Tibial nerve (tissue), 4 donors: ENCODE measurements around the gene VIPR2. TPM values are rescaled to one million over a fixed set of nuclear protein-coding genes. Genes with fewer than 3 reads are reported as not detected.

Experiments
- DNase-seq, 2 donors: peaks; one replicate each; pipeline ENCODE4 v3.0.0-alpha.2; 2019; ENCODE audit warnings: low spot score in 2 of 2
- H3K27ac ChIP-seq, 4 donors: fragments of 200-600 bp; sonication (generic) in 3 of 4; one replicate each; pipeline ENCODE4 v1.5.1; 2017 to 2019; ENCODE audit warnings: mild to moderate bottlenecking in 1 of 4
- H3K27me3 ChIP-seq, 2 donors: fragments of 200-600 bp; sonication (generic) in 1 of 2; one replicate each; pipeline versions ENCODE4 v1.5.1 to v1.6.0; 2017 to 2019
- H3K36me3 ChIP-seq, 3 donors: fragments of 200-600 bp; sonication (generic); one replicate each; pipeline ENCODE4 v1.5.1; 2018 to 2019
- H3K4me1 ChIP-seq, 4 donors: fragments of 200-600 bp; sonication (generic) in 3 of 4; one replicate each; pipeline ENCODE4 v1.5.1; 2017 to 2019
- H3K4me3 ChIP-seq, 4 donors: fragments of 200-600 bp; sonication (generic) in 3 of 4; one replicate each; pipeline ENCODE4 v1.5.1; 2017 to 2019; ENCODE audit warnings: mild to moderate bottlenecking in 1 of 4, moderate library complexity in 1 of 4
- H3K9me3 ChIP-seq, 4 donors: fragments of 200-600 bp; sonication (generic) in 3 of 4; one replicate each; pipeline ENCODE4 v1.5.1; 2017 to 2019
- EP300 ChIP-seq, 2 donors: sonication (generic); formaldehyde crosslinking; IDR thresholded peaks; one replicate each; pipeline ENCODE4 v1.6.1; 2017; ENCODE audit warnings: antibody characterized with exemption in 2 of 2, mild to moderate bottlenecking in 1 of 2
- POLR2A ChIP-seq, 2 donors: fragments of 450-650 bp; IDR thresholded peaks; one replicate each; pipeline ENCODE4 v1.6.1; 2017; ENCODE audit warnings: antibody characterized with exemption in 2 of 2, mild to moderate bottlenecking in 2 of 2, moderate library complexity in 2 of 2
- WGBS, 2 donors: methylation state at CpG; one replicate each; pipeline ENCODE4 v1.1.5; 2018; 5-methylcytosine and 5-hydroxymethylcytosine counted together
- total RNA-seq, 4 donors: library from RNA; depleted of rRNA; stranded (reverse); fragments of >200 nt; gene quantifications; one replicate each; pipeline ENCODE4 v1.1.0, GENCODE V29; 2016
- TF ChIP-seq, protein P1 (sequence below), 5 experiments: fragments of 200-600 bp in 3 of 5; fragments of 450-650 bp in 2 of 5; sonication (generic) in 3 of 5; IDR thresholded peaks; one replicate each; pipeline ENCODE4 v1.5.1; 2016 to 2019; ENCODE audit warnings: antibody characterized with exemption in 5 of 5, mild to moderate bottlenecking in 3 of 5, moderate library complexity in 2 of 5

The VIPR2 gene
- total RNA-seq, 4 donors from 2014 or later, result 0.22 to 3.6 (median 2.9) TPM

DNA sequence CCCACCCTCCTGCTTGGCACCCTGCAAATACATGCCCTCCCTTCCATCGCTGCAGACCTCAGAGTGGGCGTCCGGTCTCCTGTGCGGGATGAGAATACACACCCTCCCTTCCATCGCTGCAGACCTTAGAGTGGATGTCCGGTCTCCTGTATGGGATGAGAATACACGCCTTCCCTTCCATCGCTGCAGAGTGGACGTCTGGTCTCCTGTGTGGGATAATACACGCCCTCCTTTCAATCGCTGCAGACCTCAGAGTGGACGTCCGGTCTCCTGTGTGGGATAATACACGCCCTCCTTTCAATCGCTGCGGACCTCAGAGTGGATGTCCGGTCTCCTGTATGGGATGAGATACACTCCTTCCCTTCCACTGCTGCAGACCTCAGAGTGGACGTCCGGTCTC, 128.1 kb downstream of the VIPR2 start:
- no peaks in the 10 kb centered on the region for H3K27me3 ChIP-seq
- 84 to 87% methylated on average over 19 of the region's 19 CpGs for WGBS, 2 donors
- H3K36me3 ChIP-seq, result no peaks in the 10 kb centered on the region
- no peaks in the 10 kb centered on the region for H3K9me3 ChIP-seq
- H3K4me3 ChIP-seq, result no peak overlapping the region
- no peak for DNase-seq
- TF ChIP-seq POLR2A (IDR thresholded peaks at IDR 0.05), result no peak
- TF ChIP-seq, protein P1, sequence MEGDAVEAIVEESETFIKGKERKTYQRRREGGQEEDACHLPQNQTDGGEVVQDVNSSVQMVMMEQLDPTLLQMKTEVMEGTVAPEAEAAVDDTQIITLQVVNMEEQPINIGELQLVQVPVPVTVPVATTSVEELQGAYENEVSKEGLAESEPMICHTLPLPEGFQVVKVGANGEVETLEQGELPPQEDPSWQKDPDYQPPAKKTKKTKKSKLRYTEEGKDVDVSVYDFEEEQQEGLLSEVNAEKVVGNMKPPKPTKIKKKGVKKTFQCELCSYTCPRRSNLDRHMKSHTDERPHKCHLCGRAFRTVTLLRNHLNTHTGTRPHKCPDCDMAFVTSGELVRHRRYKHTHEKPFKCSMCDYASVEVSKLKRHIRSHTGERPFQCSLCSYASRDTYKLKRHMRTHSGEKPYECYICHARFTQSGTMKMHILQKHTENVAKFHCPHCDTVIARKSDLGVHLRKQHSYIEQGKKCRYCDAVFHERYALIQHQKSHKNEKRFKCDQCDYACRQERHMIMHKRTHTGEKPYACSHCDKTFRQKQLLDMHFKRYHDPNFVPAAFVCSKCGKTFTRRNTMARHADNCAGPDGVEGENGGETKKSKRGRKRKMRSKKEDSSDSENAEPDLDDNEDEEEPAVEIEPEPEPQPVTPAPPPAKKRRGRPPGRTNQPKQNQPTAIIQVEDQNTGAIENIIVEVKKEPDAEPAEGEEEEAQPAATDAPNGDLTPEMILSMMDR (IDR thresholded peaks at IDR 0.05), result no peak
- TF ChIP-seq EP300 (IDR thresholded peaks at IDR 0.05), result no peak
- H3K4me1 ChIP-seq, result peaks cover 0 to 24% (median 8%) of the 10 kb centered on the region in 4 donors
- peak overlapping the region in 1 of 4 donors; percentile 69 for H3K27ac ChIP-seq

- peak; percentile 51 to 59 for DNase-seq
- no peak overlapping the region for H3K4me3 ChIP-seq
- H3K36me3 ChIP-seq, result no peaks in the 10 kb centered on the region
- H3K4me1 ChIP-seq, result peaks cover 0 to 24% (median 8%) of the 10 kb centered on the region in 4 donors
- 31 to 42% methylated on average over 18 to 24 of the region's 24 CpGs for WGBS, 2 donors
- H3K27ac ChIP-seq, result peak overlapping the region in 2 of 4 donors; percentile 2 to 69
- no peaks in the 10 kb centered on the region for H3K9me3 ChIP-seq
- H3K27me3 ChIP-seq, result no peaks in the 10 kb centered on the region
- TF ChIP-seq POLR2A (IDR thresholded peaks at IDR 0.05) (no peak), EP300 (IDR thresholded peaks at IDR 0.05) (peak; percentile 59 to 70)
Measured at GRCh38 chr7:159015454-159016410, 128.9 kb downstream of the VIPR2 start.

DNA sequence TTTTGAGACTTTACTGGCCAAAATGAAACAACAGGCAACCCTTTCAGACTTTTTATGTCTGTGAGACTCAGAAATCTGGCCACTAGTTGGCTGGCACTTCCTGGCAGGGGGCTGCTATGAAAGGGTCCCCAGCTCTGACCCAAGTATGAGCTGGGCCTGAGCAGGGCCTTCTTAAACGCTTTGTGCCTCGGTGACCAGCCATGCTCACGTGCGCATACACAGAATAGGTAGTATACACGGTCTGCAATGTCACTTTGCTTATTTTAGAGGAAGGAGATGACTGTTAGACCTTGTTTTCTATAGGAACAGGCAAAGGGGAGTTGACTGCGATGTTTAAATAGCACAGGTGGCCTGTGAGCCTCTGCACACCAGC, 129.6 kb downstream of the VIPR2 start:
- Histone ChIP-seq H3K4me1 (peaks cover 0 to 24% (median 8%) of the 10 kb centered on the region in 4 donors), H3K9me3 (no peaks in the 10 kb centered on the region), H3K36me3 (no peaks in the 10 kb centered on the region), H3K27me3 (no peaks in the 10 kb centered on the region), H3K4me3 (no peak overlapping the region), H3K27ac (peak overlapping the region in 3 of 4 donors; percentile 2 to 69 (median 66))
- TF ChIP-seq, protein P1 (IDR thresholded peaks at IDR 0.05), result no peak
- no peak for TF ChIP-seq POLR2A (IDR thresholded peaks at IDR 0.05)
- TF ChIP-seq EP300 (IDR thresholded peaks at IDR 0.05), result no peak
- WGBS, 2 donors, result 70 to 77% methylated on average over 6 of the region's 6 CpGs
- DNase-seq, result no peak

GRCh38 chr7:159014297-159015062, 130.2 kb downstream of the VIPR2 start:
- WGBS, 2 donors, result 85 to 93% methylated on average over 19 to 20 of the region's 20 CpGs
- DNase-seq, result no peak
- H3K4me3 ChIP-seq, result no peak overlapping the region
- peak overlapping the region in 3 of 4 donors; percentile 2 to 69 (median 66) for H3K27ac ChIP-seq
- TF ChIP-seq POLR2A (IDR thresholded peaks at IDR 0.05), result no peak
- TF ChIP-seq, protein P1 (IDR thresholded peaks at IDR 0.05), result no peak
- TF ChIP-seq EP300 (IDR thresholded peaks at IDR 0.05), result no peak
- peaks cover 0 to 24% (median 8%) of the 10 kb centered on the region in 4 donors for H3K4me1 ChIP-seq
- H3K27me3 ChIP-seq, result no peaks in the 10 kb centered on the region
- H3K9me3 ChIP-seq, result no peaks in the 10 kb centered on the region
- no peaks in the 10 kb centered on the region for H3K36me3 ChIP-seq

DNA sequence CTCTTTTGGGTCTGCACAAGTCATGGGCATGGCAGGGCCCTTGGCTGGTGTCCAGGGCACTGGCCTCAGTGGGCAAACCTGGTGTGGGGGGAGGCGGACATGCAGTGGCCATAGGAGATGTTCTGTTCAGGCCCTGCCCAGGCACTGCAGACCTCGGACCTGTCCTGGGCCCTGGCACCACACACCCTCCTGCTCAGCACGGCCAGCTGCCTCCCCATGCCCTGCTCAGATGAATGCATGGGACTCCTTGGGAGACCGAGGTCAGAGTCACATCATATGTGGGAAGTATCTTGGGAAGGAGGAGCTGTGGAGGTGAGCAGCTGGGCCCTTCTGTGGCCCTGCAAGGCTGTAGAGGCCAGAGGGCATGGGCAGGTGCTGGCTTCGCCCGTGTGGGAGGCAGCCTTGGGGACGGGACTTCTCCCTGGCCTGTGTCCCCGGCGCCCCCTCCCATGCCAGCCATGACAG, 130.8 kb downstream of the VIPR2 start:
- Histone ChIP-seq H3K27ac (peak overlapping the region in 1 of 4 donors; percentile 69), H3K27me3 (no peaks in the 10 kb centered on the region), H3K4me3 (no peak overlapping the region), H3K36me3 (no peaks in the 10 kb centered on the region), H3K9me3 (no peaks in the 10 kb centered on the region), H3K4me1 (peaks cover 0 to 19% (median 8%) of the 10 kb centered on the region in 4 donors)
- DNase-seq, result peak in 1 of 2 donors; percentile 11
- TF ChIP-seq, protein P1 (IDR thresholded peaks at IDR 0.05), result no peak
- TF ChIP-seq POLR2A (IDR thresholded peaks at IDR 0.05) (no peak), EP300 (IDR thresholded peaks at IDR 0.05) (no peak)
- 90 to 97% methylated on average over 6 to 7 of the region's 9 CpGs for WGBS, 2 donors
